OCI-LY1 (cell line): ENCODE results near the gene PICK1.

ENCODE experiments used
- H2AFZ ChIP-seq: fragments of 200-600 bp; sonication (generic), shearing (Covaris generic); 2 replicates; pipeline ENCODE4 v1.6.0; 2014; ENCODE audit warnings: antibody characterized with exemption, mild to moderate bottlenecking, low read length
- H3F3A ChIP-seq: fragments of 200-600 bp; sonication (generic), shearing (Covaris generic); 2 replicates; pipeline ENCODE4 v1.6.0; 2014; ENCODE audit warnings: mild to moderate bottlenecking, antibody characterized with exemption, low read length, moderate library complexity; ENCODE audit not compliant: insufficient read depth
- H3K27ac ChIP-seq: fragments of 200-600 bp; sonication (generic); 2 replicates; pipeline ENCODE4 v1.5.1; 2014; ENCODE audit warnings: low read length, mixed run types, mild to moderate bottlenecking, low read depth; ENCODE audit not compliant: poor library complexity, severe bottlenecking
- H3K27me3 ChIP-seq: fragments of 200-600 bp; sonication (generic); 2 replicates; pipeline ENCODE4 v1.6.0; 2014; ENCODE audit warnings: antibody characterized with exemption, mild to moderate bottlenecking, low read length, moderate library complexity; ENCODE audit not compliant: insufficient read depth
- H3K36me3 ChIP-seq: fragments of 200-600 bp; sonication (generic); 2 replicates; pipeline ENCODE4 v1.6.1; 2014; ENCODE audit warnings: mild to moderate bottlenecking, antibody characterized with exemption, low read length, moderate library complexity, mixed read lengths; ENCODE audit not compliant: insufficient read depth
- H3K4me1 ChIP-seq: fragments of 200-600 bp; sonication (generic); 2 replicates; pipeline ENCODE4 v1.5.1; 2014; ENCODE audit warnings: mild to moderate bottlenecking, low read length, moderate library complexity; ENCODE audit not compliant: insufficient read depth, severe bottlenecking
- H3K4me2 ChIP-seq: fragments of 200-600 bp; sonication (generic), shearing (Covaris generic); 2 replicates; pipeline ENCODE4 v1.6.1; 2014; ENCODE audit warnings: low read length
- H3K4me3 ChIP-seq: fragments of 200-600 bp; sonication (generic); 2 replicates; pipeline ENCODE4 v1.5.1; 2014; ENCODE audit warnings: low read length, low read depth, mild to moderate bottlenecking, mixed read lengths; ENCODE audit not compliant: poor library complexity, severe bottlenecking
- H3K79me2 ChIP-seq: fragments of 200-600 bp; shearing (Covaris generic); 2 replicates; pipeline ENCODE4 v1.6.1; 2016; ENCODE audit warnings: mixed run types, low read length, mixed read lengths; ENCODE audit not compliant: insufficient read depth
- H3K9ac ChIP-seq: fragments of 200-600 bp; sonication (generic), shearing (Covaris generic); 2 replicates; pipeline ENCODE4 v1.6.1; 2014; ENCODE audit warnings: mild to moderate bottlenecking, low read length, mixed read lengths
- H3K9me2 ChIP-seq: fragments of 200-600 bp; sonication (generic), shearing (Covaris generic); 2 replicates; pipeline ENCODE4 v1.6.1; 2014; ENCODE audit warnings: low read depth, mild to moderate bottlenecking, low read length, mixed read lengths
- H3K9me3 ChIP-seq: fragments of 200-600 bp; shearing (Covaris generic); 2 replicates; pipeline ENCODE4 v1.6.1; 2014; ENCODE audit warnings: low read length, mixed read lengths
- H4K20me1 ChIP-seq: fragments of 200-600 bp; sonication (generic), shearing (Covaris generic); 2 replicates; pipeline ENCODE4 v1.6.0; 2016; ENCODE audit warnings: mild to moderate bottlenecking, low read length; ENCODE audit not compliant: insufficient read depth
- CTCF ChIP-seq: fragments of 200-600 bp; sonication (generic), shearing (Covaris generic); IDR thresholded peaks from 2 replicates; pipeline ENCODE4 v1.5.1; 2017; ENCODE audit warnings: mild to moderate bottlenecking, antibody characterized with exemption, low read length, moderate library complexity, mixed read lengths
- EZH2 ChIP-seq: fragments of 200-600 bp; sonication (generic), shearing (Covaris generic); IDR thresholded peaks from 2 replicates; pipeline ENCODE4 v1.8.0; 2017; ENCODE audit warnings: borderline replicate concordance, mixed run types, mild to moderate bottlenecking, antibody characterized with exemption, low read length, moderate library complexity, mixed read lengths

Gene PICK1

GRCh38 chr22:38097058-38097457 lies 39.9 kb downstream of the PICK1 start:
- Histone ChIP-seq H3K79me2 (no peaks in the 10 kb centered on the region), H3F3A (no peaks in the 10 kb centered on the region), H3K4me3 (no peak overlapping the region), H3K9me3 (no peaks in the 10 kb centered on the region), H3K4me1 (no peaks in the 10 kb centered on the region), H3K9ac (no peak overlapping the region), H3K27me3 (no peaks in the 10 kb centered on the region), H4K20me1 (no peaks in the 10 kb centered on the region), H3K36me3 (no peaks in the 10 kb centered on the region), H3K27ac (no peak overlapping the region), H3K9me2 (no peaks in the 10 kb centered on the region), H3K4me2 (no peak overlapping the region), H2AFZ (no peak overlapping the region)
- TF ChIP-seq CTCF, result no peak
- no peak for TF ChIP-seq EZH2

DNA sequence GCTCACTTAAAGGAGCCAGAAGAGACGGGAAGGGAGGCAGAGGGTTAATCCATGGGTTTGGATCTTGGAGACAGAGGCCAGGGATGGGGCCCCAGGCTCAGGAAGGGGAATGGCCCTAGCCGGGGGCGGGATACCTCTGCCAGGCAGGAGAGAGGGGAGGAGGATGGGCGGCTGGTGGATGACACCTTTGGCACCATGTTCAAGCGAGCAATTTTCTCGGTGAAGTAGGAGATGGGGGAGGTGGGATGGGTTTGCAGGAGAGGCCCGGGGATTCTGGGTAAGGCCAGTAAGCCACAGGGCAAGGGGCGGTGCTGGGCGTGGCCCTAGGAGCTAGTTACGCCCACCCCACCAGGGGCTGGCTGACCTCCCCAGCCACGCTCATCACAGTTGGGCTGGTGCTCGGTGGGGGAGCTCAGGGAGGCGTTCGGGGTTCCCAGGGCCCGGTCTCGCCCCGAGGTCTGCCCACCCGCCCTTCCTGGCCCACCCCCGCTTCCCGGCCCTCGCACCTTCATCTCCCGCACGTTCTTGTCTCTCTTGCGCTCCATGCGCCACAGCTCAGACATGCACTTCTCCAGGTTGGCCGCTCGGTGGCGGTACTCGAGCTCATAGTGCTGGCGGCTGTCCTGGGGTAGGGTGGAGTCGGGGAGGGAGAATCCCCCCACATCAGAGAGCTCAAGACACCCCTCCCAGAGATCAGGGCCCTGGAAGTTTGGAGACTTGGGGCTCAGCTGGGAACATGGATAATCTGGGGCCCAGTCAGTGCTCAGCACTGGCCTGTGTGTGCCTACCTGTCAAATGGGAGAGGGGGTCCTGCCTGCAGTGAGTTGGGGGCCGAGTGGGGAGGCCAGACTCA lies 40.6 kb downstream of the PICK1 start:
- Histone ChIP-seq H4K20me1 (no peaks in the 10 kb centered on the region), H3K4me1 (no peaks in the 10 kb centered on the region), H3K27ac (no peak overlapping the region), H3K4me3 (no peak overlapping the region), H3K9ac (no peak overlapping the region), H2AFZ (no peak overlapping the region), H3K79me2 (no peaks in the 10 kb centered on the region), H3K36me3 (no peaks in the 10 kb centered on the region), H3K9me2 (no peaks in the 10 kb centered on the region), H3K27me3 (no peaks in the 10 kb centered on the region), H3K4me2 (no peak overlapping the region), H3F3A (no peaks in the 10 kb centered on the region), H3K9me3 (no peaks in the 10 kb centered on the region)
- TF ChIP-seq EZH2 (no peak), CTCF (peak; percentile 41)

DNA sequence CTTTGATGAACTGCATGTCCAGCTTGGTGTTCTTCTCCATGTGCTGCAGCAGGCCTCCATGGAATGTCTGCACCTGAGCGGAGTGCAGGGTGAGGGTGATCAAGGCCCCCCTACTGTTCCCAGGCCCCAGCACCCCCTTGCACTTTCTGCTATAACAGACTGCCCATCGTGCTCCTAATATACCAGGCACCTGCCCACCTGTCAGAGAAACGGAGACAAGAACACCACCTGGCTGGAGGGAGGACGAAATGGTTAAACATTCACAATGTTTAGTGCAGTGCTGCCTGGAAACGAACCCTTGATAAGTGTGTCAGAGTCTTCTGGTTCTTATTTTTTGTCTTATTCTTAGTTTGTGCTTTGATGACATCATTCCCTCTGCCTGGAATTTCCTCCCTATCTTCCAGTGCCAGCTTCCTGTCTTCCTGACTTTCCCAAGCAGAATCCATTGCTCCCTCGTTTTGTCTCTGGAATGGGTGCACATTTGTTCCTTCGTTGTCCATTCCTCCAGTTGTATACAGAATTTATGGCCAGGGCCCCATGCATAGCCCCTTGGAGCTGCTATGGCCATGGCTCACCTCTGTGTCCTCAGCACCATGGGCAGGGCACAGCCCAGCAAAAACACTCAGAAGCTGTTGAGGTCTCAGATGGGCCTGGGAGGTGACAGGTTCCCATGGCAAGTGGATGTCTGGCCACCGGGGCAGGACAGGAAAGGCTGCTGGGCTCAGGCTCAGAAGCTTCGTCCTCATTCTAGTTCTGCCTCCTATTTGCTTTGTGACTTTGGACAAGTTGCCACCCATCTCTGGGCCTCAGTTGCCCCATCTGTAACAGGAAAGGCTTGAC lies 41.4 kb downstream of the PICK1 start:
- no peak overlapping the region for H3K9ac ChIP-seq
- no peaks in the 10 kb centered on the region for H3K9me2 ChIP-seq
- TF ChIP-seq CTCF (no peak), EZH2 (no peak)
- no peaks in the 10 kb centered on the region for H3F3A ChIP-seq
- H2AFZ ChIP-seq, result no peak overlapping the region
- no peaks in the 10 kb centered on the region for H3K9me3 ChIP-seq
- no peak overlapping the region for H3K4me2 ChIP-seq
- H3K4me3 ChIP-seq, result no peak overlapping the region
- H3K36me3 ChIP-seq, result no peaks in the 10 kb centered on the region
- no peaks in the 10 kb centered on the region for H4K20me1 ChIP-seq
- no peaks in the 10 kb centered on the region for H3K27me3 ChIP-seq
- no peaks in the 10 kb centered on the region for H3K79me2 ChIP-seq
- H3K27ac ChIP-seq, result no peak overlapping the region
- H3K4me1 ChIP-seq, result no peaks in the 10 kb centered on the region
